Effector memory CD8-positive, alpha-beta T cell (primary cell): ENCODE measurements around the gene OSGEP.
A peak's percentile ranks its signal among the peaks of the same experiment; 100 is the strongest.

Source experiments
- ATAC-seq: fragments of 150-1000 bp; cut with Tn5 transposase; replicated peaks from 2 replicates; pipeline ENCODE4 v1.10.0; 2021; ENCODE audit warnings: mild to moderate bottlenecking, moderate library complexity
- DNase-seq, 3 experiments: peaks; one replicate each; pipeline ENCODE4 v3.0.0; 2021
- H3K27ac Mint-ChIP-seq, 2 donors: one replicate each; pipeline ENCODE4 v1.8.0; 2022; ENCODE audit warnings: mild to moderate bottlenecking in 2 of 2, mixed read lengths in 2 of 2, moderate library complexity in 2 of 2
- H3K27me3 Mint-ChIP-seq, 2 donors: one replicate each; pipeline ENCODE4 v1.8.0; 2022; ENCODE audit warnings: mixed read lengths in 2 of 2
- H3K36me3 Mint-ChIP-seq: one replicate; pipeline ENCODE4 v1.8.0; 2022; ENCODE audit warnings: mild to moderate bottlenecking, moderate library complexity, mixed read lengths; ENCODE audit not compliant: insufficient read depth
- H3K4me1 Mint-ChIP-seq, 2 donors: one replicate each; pipeline ENCODE4 v1.8.0; 2022; ENCODE audit warnings: low read depth in 2 of 2, mixed read lengths in 2 of 2
- H3K4me3 Mint-ChIP-seq, 2 donors: one replicate each; pipeline ENCODE4 v1.8.0; 2022; ENCODE audit warnings: mild to moderate bottlenecking in 2 of 2, mixed read lengths in 2 of 2, moderate library complexity in 2 of 2
- H3K9me3 Mint-ChIP-seq, 2 donors: one replicate each; pipeline ENCODE4 v1.8.0; 2022; ENCODE audit warnings: mixed read lengths in 2 of 2

OSGEP gene

DNA sequence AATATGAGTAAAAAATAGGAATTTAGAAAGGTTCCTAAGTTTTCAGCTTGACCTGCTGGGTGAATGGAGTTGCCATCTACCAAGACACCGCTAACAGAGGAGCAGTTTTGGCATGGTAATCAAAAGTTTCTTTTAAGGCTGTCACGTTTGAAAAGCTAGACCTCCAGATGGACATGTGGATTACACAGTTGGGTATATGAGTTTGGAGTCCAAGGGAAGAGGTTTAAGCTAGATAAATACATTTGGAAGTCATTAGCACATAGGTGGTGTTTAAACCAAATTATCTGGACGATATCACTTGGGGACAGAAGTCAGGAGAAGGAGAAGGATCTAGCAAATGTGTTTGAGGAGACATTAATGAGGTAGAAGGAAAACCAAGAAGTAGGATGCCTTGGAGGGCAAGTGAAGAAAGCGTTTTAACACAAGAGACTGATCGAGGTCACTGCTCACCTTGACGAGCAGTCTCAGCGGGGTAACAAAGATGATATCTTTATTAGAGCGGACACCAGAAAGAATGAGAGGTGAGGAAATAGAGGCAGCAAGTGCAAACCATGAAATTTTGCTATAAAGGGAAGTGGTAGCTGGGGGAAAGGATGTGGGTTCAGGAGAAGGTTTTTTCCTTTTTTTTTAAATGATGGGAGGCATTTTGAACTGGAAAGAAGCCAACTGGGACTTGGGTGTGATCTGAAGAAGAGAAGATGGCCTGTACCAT is 32.2 kb upstream of the OSGEP start:
- Mint-ChIP-seq H3K27me3 (no peaks in the 10 kb centered on the region), H3K36me3 (peaks cover 5% of the 10 kb centered on the region), H3K4me3 (peak overlapping the region; percentile 11 to 64), H3K27ac (peak overlapping the region; percentile 0 to 73), H3K9me3 (no peaks in the 10 kb centered on the region), H3K4me1 (peaks cover 46 to 66% of the 10 kb centered on the region in 2 donors)
- no peak for DNase-seq
- peak; percentile 60 for ATAC-seq

DNA sequence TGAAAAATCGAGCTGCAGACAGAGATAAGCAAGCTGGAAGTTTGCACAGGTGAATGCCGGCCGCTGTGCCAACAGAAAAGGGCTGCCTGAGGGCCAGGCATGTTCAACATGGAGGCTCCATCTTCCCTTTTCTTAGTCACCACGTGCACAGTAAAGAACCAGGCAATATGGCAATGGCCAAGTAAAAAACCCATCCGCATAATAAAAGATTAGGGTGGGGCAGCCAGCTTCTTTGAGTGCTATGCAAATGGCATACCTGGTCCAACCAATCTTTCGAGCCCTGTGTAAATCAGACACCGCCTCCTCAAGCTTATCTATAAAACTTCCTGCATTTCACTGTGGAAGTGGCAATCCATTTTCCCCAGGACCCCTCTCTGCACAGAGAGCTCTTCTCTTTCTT is 31.3 kb upstream of the OSGEP start:
- H3K27me3 Mint-ChIP-seq: no peaks in the 10 kb centered on the region
- no peak overlapping the region for H3K27ac Mint-ChIP-seq
- ATAC-seq (no peak), DNase-seq (no peak)
- H3K4me3 Mint-ChIP-seq: no peak overlapping the region
- H3K4me1 Mint-ChIP-seq: peaks cover 40 to 58% of the 10 kb centered on the region in 2 donors
- H3K36me3 Mint-ChIP-seq: peaks cover 5% of the 10 kb centered on the region
- no peaks in the 10 kb centered on the region for H3K9me3 Mint-ChIP-seq

DNA sequence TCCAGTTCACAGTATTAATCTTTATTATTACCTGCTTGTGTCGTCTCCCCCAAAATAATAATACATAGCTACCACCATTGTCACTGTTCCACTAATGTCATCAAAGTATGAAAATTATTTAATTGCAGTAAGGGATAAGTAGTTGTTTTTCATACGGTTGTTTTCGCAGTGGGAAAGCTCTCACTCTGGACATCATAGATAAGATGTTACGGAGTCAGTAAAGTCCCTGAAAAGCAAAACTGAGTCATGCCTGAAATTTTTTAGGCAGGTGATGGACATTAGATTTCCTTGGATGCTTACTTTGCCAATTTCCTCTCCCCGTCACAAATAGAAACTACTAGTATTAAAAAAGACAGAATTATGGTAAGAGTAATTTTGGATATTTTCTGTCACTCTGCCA is 27.8 kb upstream of the OSGEP start:
- Mint-ChIP-seq H3K36me3 (peaks cover 19% of the 10 kb centered on the region), H3K9me3 (peaks cover 0 to 6% of the 10 kb centered on the region in 2 donors), H3K4me3 (no peak overlapping the region), H3K4me1 (peaks cover 36 to 49% of the 10 kb centered on the region in 2 donors), H3K27ac (peak overlapping the region; percentile 36 to 62), H3K27me3 (no peaks in the 10 kb centered on the region)
- ATAC-seq: no peak
- DNase-seq: no peak

DNA sequence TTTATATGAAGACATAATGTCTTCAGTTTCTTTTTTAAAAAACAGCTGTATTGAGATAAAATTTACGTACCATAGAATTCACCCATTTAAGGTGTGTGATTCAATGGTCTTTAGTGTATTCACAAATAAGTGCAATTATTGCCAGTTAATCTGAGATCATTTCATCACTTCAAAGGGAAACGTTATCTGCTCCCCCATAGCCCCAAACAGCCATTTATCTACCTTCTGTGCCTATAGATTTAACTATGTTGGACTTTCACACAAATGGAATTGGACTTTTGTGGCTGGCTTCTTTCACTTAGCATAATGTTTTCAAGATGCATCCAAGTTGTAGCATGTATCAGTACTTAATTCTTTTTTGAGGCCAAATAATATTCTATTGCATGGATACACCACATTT is 24.3 kb upstream of the OSGEP start:
- H3K9me3 Mint-ChIP-seq: peaks cover 0 to 6% of the 10 kb centered on the region in 2 donors
- DNase-seq: no peak
- no peak for ATAC-seq
- peaks cover 44 to 63% of the 10 kb centered on the region in 2 donors for H3K4me1 Mint-ChIP-seq
- H3K27ac Mint-ChIP-seq: peak overlapping the region; percentile 35 to 86
- H3K4me3 Mint-ChIP-seq: no peak overlapping the region
- H3K27me3 Mint-ChIP-seq: no peaks in the 10 kb centered on the region
- H3K36me3 Mint-ChIP-seq: peaks cover 50% of the 10 kb centered on the region

DNA sequence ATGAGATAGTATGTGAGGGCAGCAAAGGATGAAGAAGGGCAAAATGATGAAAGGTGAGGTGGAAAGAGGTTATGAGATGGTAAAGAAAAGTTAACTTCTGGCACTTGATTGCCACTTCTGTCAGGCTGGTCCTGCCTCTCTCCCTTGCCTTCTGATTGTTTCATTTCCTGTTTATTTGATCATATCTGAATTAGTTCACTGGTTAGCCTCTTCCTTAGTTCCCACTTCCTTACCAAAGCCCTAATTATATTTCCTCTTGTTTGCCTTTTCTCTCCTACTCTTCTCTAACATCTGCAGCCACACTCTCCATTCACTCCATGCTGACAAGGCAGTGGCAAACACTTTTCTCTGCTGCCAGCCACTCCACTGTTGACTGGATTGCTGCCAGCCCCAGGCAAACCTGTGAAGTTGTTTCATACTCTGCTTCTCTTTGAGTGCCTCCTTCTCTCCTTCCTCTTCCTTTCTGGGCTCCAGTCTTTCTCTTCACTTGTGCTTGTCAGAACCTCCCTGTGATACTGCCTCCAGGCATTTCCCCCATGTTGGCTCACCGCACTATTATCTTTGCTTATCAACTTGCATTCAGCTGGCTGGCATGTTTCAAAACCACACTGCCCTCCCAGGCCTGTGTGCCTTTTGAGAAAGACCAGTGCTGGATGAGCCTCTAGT is 22.7 kb upstream of the OSGEP start:
- Mint-ChIP-seq H3K27ac (peak overlapping the region; percentile 35 to 92), H3K27me3 (no peaks in the 10 kb centered on the region), H3K4me1 (peaks cover 51 to 67% of the 10 kb centered on the region in 2 donors), H3K4me3 (peak overlapping the region; percentile 64 to 67), H3K9me3 (peaks cover 0 to 6% of the 10 kb centered on the region in 2 donors), H3K36me3 (peaks cover 63% of the 10 kb centered on the region)
- ATAC-seq (peak; percentile 76), DNase-seq (peak; percentile 30 to 33 (median 33))

DNA sequence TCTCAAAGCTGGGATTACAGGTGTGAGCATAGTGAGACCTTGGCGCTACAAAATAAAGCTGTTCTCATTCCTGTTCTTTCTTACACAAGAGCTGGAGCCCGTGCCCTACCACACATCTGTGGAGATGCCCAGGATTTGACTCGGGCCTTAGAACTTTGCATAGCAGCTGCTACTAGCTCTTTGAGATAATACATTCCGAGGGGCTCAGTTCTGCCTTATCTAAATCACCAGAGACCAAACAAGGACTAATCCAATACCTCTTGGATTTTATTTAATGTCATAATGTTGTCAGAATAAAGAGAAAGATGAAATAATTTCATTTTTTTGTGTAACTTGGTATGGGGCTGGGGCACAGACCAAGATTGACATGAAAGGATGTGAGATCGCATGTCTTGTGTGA is 22.2 kb upstream of the OSGEP start:
- peak overlapping the region; percentile 64 to 67 for H3K4me3 Mint-ChIP-seq
- ATAC-seq: no peak
- peaks cover 57 to 67% of the 10 kb centered on the region in 2 donors for H3K4me1 Mint-ChIP-seq
- no peaks in the 10 kb centered on the region for H3K27me3 Mint-ChIP-seq
- H3K9me3 Mint-ChIP-seq: peaks cover 0 to 6% of the 10 kb centered on the region in 2 donors
- H3K27ac Mint-ChIP-seq: peak overlapping the region; percentile 35 to 92
- H3K36me3 Mint-ChIP-seq: peaks cover 68% of the 10 kb centered on the region
- no peak for DNase-seq

DNA sequence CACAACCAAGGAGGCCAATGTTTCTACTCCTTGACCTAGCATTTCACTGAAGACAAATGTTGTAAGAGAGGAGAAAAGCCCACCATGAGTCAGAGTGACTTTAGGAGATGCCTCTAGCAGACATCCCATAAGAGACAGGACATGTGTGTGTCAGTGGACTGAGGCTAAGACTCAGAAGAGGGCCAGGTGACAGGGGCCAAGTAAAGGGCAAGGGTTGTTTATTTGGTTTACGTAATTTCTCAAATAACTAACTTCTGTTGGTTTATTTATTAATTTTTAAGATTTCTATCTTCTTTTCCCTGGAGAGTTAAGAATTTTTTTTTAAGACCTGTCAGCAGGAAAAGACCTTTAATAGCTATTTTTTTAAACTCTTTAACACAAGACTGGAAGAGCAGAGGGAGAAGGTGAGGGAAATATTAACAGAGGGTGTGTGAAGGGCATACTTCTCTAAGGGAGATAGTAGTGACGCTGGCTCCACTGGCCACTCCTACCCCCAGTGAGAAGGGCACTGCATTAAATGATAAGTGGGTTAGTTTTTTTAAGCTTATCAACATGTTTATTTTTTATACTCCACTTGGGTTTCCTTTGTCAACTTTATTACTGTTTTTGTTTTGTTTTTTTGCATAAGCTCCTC is 18.0 kb upstream of the OSGEP start:
- H3K27me3 Mint-ChIP-seq: no peaks in the 10 kb centered on the region
- peaks cover 65 to 77% of the 10 kb centered on the region in 2 donors for H3K4me1 Mint-ChIP-seq
- ATAC-seq (no peak), DNase-seq (no peak)
- H3K4me3 Mint-ChIP-seq: peak overlapping the region; percentile 73 to 98
- peaks cover 84% of the 10 kb centered on the region for H3K36me3 Mint-ChIP-seq
- peak overlapping the region; percentile 73 to 80 for H3K27ac Mint-ChIP-seq
- H3K9me3 Mint-ChIP-seq: no peaks in the 10 kb centered on the region

DNA sequence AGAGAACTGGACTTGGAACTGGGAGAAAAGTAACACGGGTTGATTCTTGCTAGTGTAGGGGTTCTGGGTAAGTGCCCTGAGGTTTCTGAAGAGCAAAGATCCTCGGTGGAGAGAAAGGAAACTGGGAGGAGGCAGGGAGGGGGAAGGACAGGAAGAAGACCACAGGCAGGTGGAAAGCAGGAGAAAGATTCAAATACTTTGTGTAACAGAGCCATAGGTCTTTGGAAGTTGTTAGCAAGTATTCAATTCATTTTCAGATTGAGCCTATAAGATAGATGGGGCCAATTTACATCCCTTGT is 15.9 kb upstream of the OSGEP start:
- H3K4me1 Mint-ChIP-seq: peaks cover 53 to 57% of the 10 kb centered on the region in 2 donors
- DNase-seq (no peak), ATAC-seq (no peak)
- peak overlapping the region; percentile 95 to 98 for H3K4me3 Mint-ChIP-seq
- peaks cover 64% of the 10 kb centered on the region for H3K36me3 Mint-ChIP-seq
- H3K9me3 Mint-ChIP-seq: no peaks in the 10 kb centered on the region
- peak overlapping the region; percentile 95 to 96 for H3K27ac Mint-ChIP-seq
- no peaks in the 10 kb centered on the region for H3K27me3 Mint-ChIP-seq

DNA sequence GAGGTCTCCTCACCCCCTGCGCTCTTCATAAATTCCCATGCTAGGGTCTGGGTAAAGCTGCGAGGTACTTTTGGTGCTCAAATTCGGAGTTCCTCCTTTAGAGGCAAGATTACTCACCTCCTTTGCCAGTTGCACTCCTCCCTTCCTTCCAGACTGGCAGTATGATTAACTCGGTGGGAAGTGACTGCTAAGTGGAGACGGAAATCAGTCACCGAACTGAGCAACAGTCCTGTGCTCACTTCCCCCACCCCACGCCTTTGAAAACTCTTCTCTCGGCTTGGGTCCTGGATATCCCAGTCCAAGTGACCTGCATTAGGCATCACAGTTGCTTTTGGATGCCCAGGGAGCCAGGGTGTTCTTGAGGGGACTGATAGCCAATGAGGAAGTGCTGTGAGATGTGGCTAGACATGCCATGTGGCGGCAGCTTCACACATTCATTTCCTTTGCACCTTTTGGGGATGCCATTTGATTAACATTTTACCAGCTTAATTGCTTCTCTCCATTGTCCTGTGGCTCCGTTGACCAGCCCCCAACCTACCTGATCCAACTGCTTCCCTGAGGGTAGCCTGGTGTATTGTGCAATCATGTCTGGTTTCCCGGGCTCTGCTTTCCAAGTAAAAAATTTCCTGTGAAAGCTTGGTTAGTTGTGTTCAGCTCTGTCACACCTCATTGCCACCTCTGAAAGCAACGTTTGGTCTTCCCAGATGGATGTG is 15.4 kb upstream of the OSGEP start:
- Mint-ChIP-seq H3K4me1 (peaks cover 50 to 52% of the 10 kb centered on the region in 2 donors), H3K36me3 (peaks cover 59% of the 10 kb centered on the region), H3K9me3 (no peaks in the 10 kb centered on the region), H3K27me3 (no peaks in the 10 kb centered on the region), H3K4me3 (peak overlapping the region; percentile 95 to 98), H3K27ac (peak overlapping the region; percentile 95 to 96)
- ATAC-seq (peak; percentile 46), DNase-seq (peak; percentile 24 to 42 (median 28))

DNA sequence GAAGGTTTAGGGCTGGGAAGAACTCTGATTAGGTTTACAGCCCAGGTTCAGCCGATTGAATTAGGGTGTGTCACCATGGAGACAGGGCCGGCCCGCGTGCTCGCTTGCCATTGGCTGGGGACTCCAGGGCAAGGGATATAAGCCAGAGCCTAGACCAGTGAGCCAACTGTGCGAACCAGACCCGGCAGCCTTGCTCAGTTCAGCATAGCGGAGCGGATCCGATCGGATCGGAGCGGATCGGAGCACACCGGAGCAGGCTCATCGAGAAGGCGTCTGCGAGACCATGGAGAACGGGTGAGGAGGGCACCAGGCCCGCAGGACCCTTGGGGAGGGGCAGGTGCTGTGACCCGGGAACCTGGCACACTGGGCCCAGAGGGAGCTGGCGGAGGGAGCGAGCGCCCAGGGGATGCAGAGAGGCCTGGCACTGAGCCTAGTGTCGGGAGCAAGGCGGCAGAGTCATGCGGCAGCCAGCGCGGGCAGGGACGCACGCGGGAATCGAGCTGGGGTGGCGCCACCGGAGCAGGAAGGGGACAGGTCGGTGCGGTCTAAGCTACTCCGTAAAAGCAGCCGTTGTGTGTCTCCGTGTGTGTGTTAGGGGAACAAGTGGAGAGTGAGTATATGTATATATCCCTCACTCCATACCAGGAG is 14.8 kb upstream of the OSGEP start, which contains the start of gene PNP:
Gene PNP, plus strand, starts transcription at position 165 of the 648 bp plus-strand sequence. Its CDS starts 119 bp downstream, at position 284.
- peak; percentile 81 to 83 (median 82) for DNase-seq
- no peaks in the 10 kb centered on the region for H3K27me3 Mint-ChIP-seq
- H3K9me3 Mint-ChIP-seq: no peaks in the 10 kb centered on the region
- peak within 1 kb of the TSS; percentile 95 to 96 for H3K27ac Mint-ChIP-seq
- peaks cover 43 to 45% of the 10 kb centered on the region in 2 donors for H3K4me1 Mint-ChIP-seq
- ATAC-seq: peak; percentile 89
- peak within 1 kb of the TSS; percentile 95 to 98 for H3K4me3 Mint-ChIP-seq
- H3K36me3 Mint-ChIP-seq: peaks cover 53% of the 10 kb centered on the region

DNA sequence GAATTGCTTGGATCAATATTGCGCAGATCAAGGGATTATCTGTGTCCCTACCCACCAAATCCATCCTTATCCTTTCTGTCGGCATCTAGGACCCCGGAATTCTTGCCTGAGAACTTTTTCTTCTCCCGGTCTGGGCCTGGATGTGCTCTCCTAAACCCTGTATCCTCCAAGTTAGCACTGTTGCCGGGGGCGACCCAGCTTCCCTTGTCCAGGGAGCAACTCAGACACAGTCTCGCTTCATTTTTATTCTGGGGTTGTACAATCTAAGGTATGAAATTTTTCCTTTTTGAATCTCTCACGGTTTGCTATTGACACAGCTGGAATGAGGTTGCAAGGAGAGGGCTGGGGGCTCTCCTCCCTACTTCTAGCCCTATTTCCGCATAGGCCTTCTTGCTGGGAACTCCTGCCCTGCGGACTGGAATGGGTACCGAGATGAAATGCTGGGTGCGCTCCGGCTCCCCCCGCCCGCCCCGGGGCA is 14.2 kb upstream of the OSGEP start:
- Mint-ChIP-seq H3K4me1 (peaks cover 37 to 39% of the 10 kb centered on the region in 2 donors), H3K27me3 (no peaks in the 10 kb centered on the region), H3K9me3 (no peaks in the 10 kb centered on the region), H3K27ac (peak overlapping the region; percentile 95 to 96), H3K4me3 (peak overlapping the region; percentile 95 to 98), H3K36me3 (peaks cover 47% of the 10 kb centered on the region)
- ATAC-seq (no peak), DNase-seq (no peak)

DNA sequence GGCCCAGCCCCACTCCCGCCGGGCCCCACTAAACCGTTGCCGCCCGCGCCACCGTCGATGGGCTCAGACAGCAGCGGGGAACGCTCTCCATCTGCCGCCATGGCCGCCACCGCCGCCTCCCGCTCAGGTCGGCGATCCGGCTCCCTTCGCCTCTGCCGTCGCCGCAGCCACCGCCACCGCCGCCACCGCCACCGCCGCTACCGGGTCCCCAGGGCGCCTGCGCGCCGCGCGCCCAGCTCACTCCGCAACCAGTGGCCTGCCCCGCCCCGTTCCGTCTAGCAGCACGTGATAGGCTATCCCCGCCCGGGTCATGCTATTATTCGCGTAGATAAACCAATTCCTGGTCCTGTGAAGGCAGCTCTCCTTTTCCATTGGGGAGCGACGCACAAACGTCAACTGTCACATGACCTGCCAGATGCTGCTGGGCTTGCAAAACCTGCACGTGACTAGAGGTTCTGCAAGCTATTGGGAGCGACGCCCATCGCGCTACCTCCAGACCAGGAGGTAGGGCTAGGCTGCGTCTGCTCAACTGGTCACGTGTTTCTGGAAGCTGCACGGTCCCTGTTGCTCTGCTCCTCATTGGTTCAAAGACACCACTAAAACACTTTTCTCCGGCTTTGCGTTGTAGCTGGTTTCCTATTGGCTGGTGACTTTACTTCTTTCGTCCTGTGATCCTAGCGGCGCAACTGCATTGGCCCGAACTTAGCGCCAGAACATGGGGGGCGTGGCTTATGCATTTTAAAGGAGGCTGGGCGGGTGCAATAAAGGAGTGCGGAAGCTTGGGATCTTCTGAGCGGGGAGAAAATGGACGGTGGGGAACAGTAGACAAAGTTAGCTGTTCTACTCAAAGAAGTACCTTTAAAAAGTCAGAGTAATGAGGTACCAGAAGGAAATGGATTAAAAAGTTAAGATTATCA is 6.9 kb upstream of the OSGEP start, which contains the start of gene PIP4P1:
Gene PIP4P1, minus strand, starts transcription at position 210 of the 917 bp plus-strand sequence. Its CDS starts 109 bp downstream, at position 101.
- ATAC-seq (peak; percentile 86), DNase-seq (peak; percentile 96 to 98 (median 97))
- Mint-ChIP-seq H3K4me1 (peaks cover 22% of the 10 kb centered on the region in 2 donors), H3K4me3 (peak within 1 kb of the TSS; percentile 77 to 91), H3K9me3 (no peaks in the 10 kb centered on the region), H3K36me3 (peaks cover 38% of the 10 kb centered on the region), H3K27ac (peak within 1 kb of the TSS; percentile 95 to 97), H3K27me3 (no peaks in the 10 kb centered on the region)
